H1 (cell line): ENCODE data around the gene LRCH3. TPM values are rescaled to one million over a fixed set of nuclear protein-coding genes. Genes with fewer than 3 reads are reported as not detected.

ENCODE experiments used
- CTCF ChIA-PET: fragments of 300-600 bp; sonication (Branson Sonifier 250); formaldehyde crosslinking; loops from one replicate; lab custom pipeline; 2021; ENCODE audit not compliant: partially characterized antibody; lab: Charles Lee
- POLR2A ChIA-PET: fragments of 300-600 bp; sonication (Branson Sonifier 250); formaldehyde crosslinking; loops from one replicate; lab custom pipeline; 2021; ENCODE audit warnings: inconsistent platforms; ENCODE audit not compliant: partially characterized antibody; lab: Charles Lee
- DNase-seq, 2 experiments: peaks; one replicate each; pipeline versions ENCODE4 v3.0.0 to v3.0.0-alpha.2; 2010 to 2022; ENCODE audit warnings: low spot score in 2 of 2, low read depth in 1 of 2, mixed read lengths in 1 of 2
- FAIRE-seq: peaks from 2 replicates; lab custom pipeline; 2011; peaks lifted over from hg19 to GRCh38; lab: Jason Lieb, UNC
- H2AFZ ChIP-seq: 2 replicates; pipeline ENCODE4 v1.8.1; 2012; ENCODE audit warnings: low read length, inconsistent platforms
- H2AK5ac ChIP-seq: 2 replicates; pipeline ENCODE4 v1.6.1; 2013; ENCODE audit warnings: low read depth, low read length
- H2BK120ac ChIP-seq: replicated peaks from 2 replicates; pipeline ENCODE3; 2013; ENCODE audit warnings: low read depth, low read length, inconsistent platforms
- H2BK12ac ChIP-seq: 2 replicates; pipeline ENCODE4 v1.6.1; 2013; ENCODE audit warnings: low read depth, low read length
- H2BK15ac ChIP-seq: 2 replicates; pipeline ENCODE4 v1.6.1; 2013; ENCODE audit warnings: low read length
- H2BK20ac ChIP-seq: 2 replicates; pipeline ENCODE4 v1.6.1; 2013; ENCODE audit warnings: low read length
- H2BK5ac ChIP-seq: 2 replicates; pipeline ENCODE4 v1.6.1; 2013; ENCODE audit warnings: low read depth, low read length
- H3K14ac ChIP-seq: 2 replicates; pipeline ENCODE4 v1.6.1; 2013; ENCODE audit warnings: inconsistent platforms; ENCODE audit not compliant: insufficient read length
- H3K18ac ChIP-seq: 2 replicates; pipeline ENCODE4 v1.6.1; 2013; ENCODE audit warnings: low read length; ENCODE audit errors: extremely low read depth
- H3K23ac ChIP-seq: 2 replicates; pipeline ENCODE4 v1.6.1; 2013; ENCODE audit warnings: inconsistent platforms; ENCODE audit not compliant: insufficient read length
- H3K23me2 ChIP-seq: 2 replicates; pipeline ENCODE4 v1.6.1; 2013; ENCODE audit warnings: low read depth, low read length
- H3K27ac ChIP-seq: 2 replicates; pipeline ENCODE4 v1.6.1; 2011; ENCODE audit warnings: low read depth, low read length, inconsistent platforms
- H3K27me3 ChIP-seq, 4 experiments: replicated peaks in 1 of 4; 1 replicate in 1 of 4; 2 replicates in 3 of 4; pipeline versions ENCODE4 v1.6.1 to v1.8.1; 2011 to 2013; ENCODE audit warnings: low read length in 3 of 4, mild to moderate bottlenecking in 3 of 4, inconsistent platforms in 2 of 4, mixed read lengths in 2 of 4, moderate library complexity in 1 of 4; ENCODE audit not compliant: control insufficient read depth in 3 of 4, insufficient read depth in 3 of 4; ENCODE audit errors: extremely low read depth in 1 of 4
- H3K36me3 ChIP-seq, 4 experiments: 2 replicates each; pipeline versions ENCODE4 v1.6.1 to v1.8.1; 2011 to 2013; ENCODE audit warnings: mild to moderate bottlenecking in 4 of 4, low read length in 3 of 4, moderate library complexity in 2 of 4, control low read depth in 1 of 4, inconsistent platforms in 1 of 4; ENCODE audit not compliant: insufficient read depth in 4 of 4, control insufficient read depth in 2 of 4
- H3K4ac ChIP-seq: replicated peaks from 2 replicates; pipeline ENCODE3; 2013; ENCODE audit warnings: low read length, low read depth, mixed read lengths, inconsistent platforms; ENCODE audit not compliant: insufficient read length
- H3K4me1 ChIP-seq, 4 experiments: replicated peaks in 1 of 4; 1 replicate in 1 of 4; 2 replicates in 3 of 4; pipeline versions ENCODE4 v1.6.1 to v1.8.1; 2011 to 2013; ENCODE audit warnings: low read length in 3 of 4, inconsistent platforms in 2 of 4, mixed read lengths in 1 of 4; ENCODE audit not compliant: insufficient read depth in 4 of 4, control insufficient read depth in 3 of 4
- H3K4me2 ChIP-seq, 2 experiments: 2 replicates each; pipeline versions ENCODE4 v1.6.1 to v1.8.1; 2011 to 2013; ENCODE audit warnings: low read depth in 2 of 2, low read length in 2 of 2, control low read depth in 1 of 2, inconsistent platforms in 1 of 2, mild to moderate bottlenecking in 1 of 2; ENCODE audit not compliant: insufficient read depth in 1 of 2
- H3K4me3 ChIP-seq, 4 experiments: fragments of 200-600, 300-600 bp in 1 of 4; sonication (generic), shearing (Covaris generic), sonication (Bioruptor Twin) in 1 of 4; 2 replicates each; pipeline versions ENCODE4 v1.5.1 to v1.8.1; 2011 to 2016; ENCODE audit warnings: low read length in 4 of 4, low read depth in 3 of 4, control low read depth in 2 of 4, inconsistent platforms in 2 of 4, mild to moderate bottlenecking in 2 of 4, mixed read lengths in 1 of 4, moderate library complexity in 1 of 4; ENCODE audit not compliant: insufficient read depth in 2 of 4; ENCODE audit errors: extremely low read depth in 1 of 4
- H3K56ac ChIP-seq: replicated peaks from 2 replicates; pipeline ENCODE3; 2013; ENCODE audit warnings: low read depth, mild to moderate bottlenecking, mixed read lengths, low read length, inconsistent platforms; ENCODE audit not compliant: insufficient read length
- H3K79me1 ChIP-seq: 2 replicates; pipeline ENCODE4 v1.6.1; 2013; ENCODE audit warnings: low read depth, low read length, control low read depth
- H3K79me2 ChIP-seq, 2 experiments: 2 replicates each; pipeline versions ENCODE4 v1.6.1 to v1.8.1; 2012 to 2013; ENCODE audit warnings: low read length in 2 of 2, mild to moderate bottlenecking in 2 of 2, inconsistent platforms in 1 of 2; ENCODE audit not compliant: insufficient read depth in 2 of 2, control insufficient read depth in 1 of 2
- H3K9ac ChIP-seq, 4 experiments: replicated peaks in 1 of 4; 1 replicate in 1 of 4; 2 replicates in 3 of 4; pipeline versions ENCODE4 v1.6.1 to v1.8.1; 2011 to 2013; ENCODE audit warnings: low read depth in 3 of 4, low read length in 3 of 4, control low read depth in 2 of 4, mild to moderate bottlenecking in 2 of 4, moderate library complexity in 2 of 4, inconsistent platforms in 1 of 4; ENCODE audit errors: extremely low read depth in 1 of 4
- H3K9me3 ChIP-seq, 2 experiments: 2 replicates each; pipeline versions ENCODE4 v1.6.1 to v1.8.1; 2012 to 2013; ENCODE audit warnings: mild to moderate bottlenecking in 2 of 2, moderate library complexity in 2 of 2, control low read depth in 1 of 2, inconsistent platforms in 1 of 2, low read depth in 1 of 2, low read length in 1 of 2, mixed read lengths in 1 of 2; ENCODE audit not compliant: insufficient read depth in 2 of 2
- H4K20me1 ChIP-seq, 2 experiments: replicated peaks in 1 of 2; 2 replicates each; pipeline versions ENCODE3 to v1.8.1; 2011 to 2013; ENCODE audit warnings: inconsistent platforms in 2 of 2, low read length in 2 of 2, mild to moderate bottlenecking in 1 of 2; ENCODE audit not compliant: insufficient read depth in 2 of 2, control insufficient read depth in 1 of 2
- H4K5ac ChIP-seq: 2 replicates; pipeline ENCODE4 v1.6.1; 2013; ENCODE audit warnings: low read length, low read depth, mixed read lengths, inconsistent platforms; ENCODE audit not compliant: insufficient read length
- H4K8ac ChIP-seq: 2 replicates; pipeline ENCODE4 v1.8.0; 2013; ENCODE audit warnings: mild to moderate bottlenecking, moderate library complexity, low read length, inconsistent platforms; ENCODE audit not compliant: insufficient read depth; ENCODE audit errors: extremely low read depth
- H4K91ac ChIP-seq: replicated peaks from 2 replicates; pipeline ENCODE3; 2013; ENCODE audit warnings: low read length, mixed read lengths, inconsistent platforms; ENCODE audit not compliant: insufficient read length
- GABPA ChIP-seq: IDR thresholded peaks from 2 replicates; pipeline ENCODE4 v1.6.1; 2011; ENCODE audit warnings: mild to moderate bottlenecking, low read length, moderate library complexity, borderline replicate concordance; ENCODE audit not compliant: insufficient read depth
- KDM5A ChIP-seq: fragments of 200-600 bp; IDR thresholded peaks from 2 replicates; pipeline ENCODE4 v1.7.1; 2012; ENCODE audit warnings: mild to moderate bottlenecking, low read length, inconsistent platforms, mixed read lengths
- NANOG ChIP-seq: IDR thresholded peaks from 2 replicates; pipeline ENCODE4 v1.6.1; 2011; ENCODE audit warnings: low read length, low read depth, mild to moderate bottlenecking, inconsistent platforms; ENCODE audit not compliant: insufficient read depth, poor library complexity, severe bottlenecking
- POU5F1 ChIP-seq: IDR thresholded peaks from 2 replicates; pipeline ENCODE4 v1.6.1; 2011; ENCODE audit warnings: low read depth, mild to moderate bottlenecking, low read length, moderate library complexity
- RNF2 ChIP-seq: fragments of 200-900, 300-1000 bp; sonication (generic); IDR thresholded peaks from 2 replicates; pipeline ENCODE4 v1.7.1; 2016; ENCODE audit warnings: borderline replicate concordance, low read depth, mild to moderate bottlenecking, antibody characterized with exemption, low read length; ENCODE audit not compliant: poor library complexity, severe bottlenecking; ENCODE audit errors: missing control alignments
- SAP30 ChIP-seq: fragments of 300-600 bp; sonication (generic); IDR thresholded peaks from 2 replicates; pipeline ENCODE4 v1.7.1; 2012; ENCODE audit warnings: low read length, moderate library complexity, mild to moderate bottlenecking, inconsistent platforms; ENCODE audit not compliant: insufficient read depth, insufficient replicate concordance
- WGBS, 2 experiments: shearing (Covaris generic) in 1 of 2; methylation state at CpG; one replicate each; pipeline versions ENCODE4 v1.1.6 to v1.1.7; 2013 to 2015; ENCODE audit warnings: low lambda C conversion rate in 2 of 2, mixed read lengths in 2 of 2, inconsistent platforms in 1 of 2, low coverage in 1 of 2, missing lambda C conversion rate in 1 of 2; ENCODE audit not compliant: insufficient replicate concordance in 2 of 2, insufficient coverage in 1 of 2, insufficient read length in 1 of 2; ENCODE audit errors: extremely low coverage in 1 of 2, missing lambda C conversion rate in 1 of 2; 5-methylcytosine and 5-hydroxymethylcytosine counted together
- polyA plus RNA-seq, 7 experiments: library from polyadenylated mRNA; depleted of rRNA in 3 of 7; stranded (reverse) in 5 of 7; unstranded in 2 of 7; fragments of >200 nt in 5 of 7; fragments of 200-250 nt in 2 of 7; gene quantifications; 1 replicate in 5 of 7; 2 replicates in 1 of 7; 4 replicates in 1 of 7; pipeline versions ENCODE4 v1.2.1 to v1.2.3, GENCODE V29; 2011 to 2013; ENCODE audit warnings: missing spikeins in 2 of 7, mixed read lengths in 2 of 7
- total RNA-seq: library from RNA; stranded (reverse); fragmentation: NEBNext Ultra II Directional; extraction: Animal tissue kit (Norgen Biotek cat#: 25700); gene quantifications from 2 replicates; pipeline ENCODE4 v1.2.1, GENCODE V29; 2021
- TF ChIP-seq, protein P1 (sequence below): IDR thresholded peaks from 2 replicates; pipeline ENCODE4 v1.6.1; 2012; ENCODE audit warnings: inconsistent platforms
- TF ChIP-seq, protein P2 (sequence below): IDR thresholded peaks from 2 replicates; pipeline ENCODE4 v1.6.1; 2011; ENCODE audit warnings: low read length, improper control_type of control experiment

The LRCH3 gene
- total and polyA plus RNA-seq, 2 of the 8 experiments (the other 6 are each of a cell fraction or from before 2014, with no cell fraction given) = 58.4 to 66.0 TPM

DNA sequence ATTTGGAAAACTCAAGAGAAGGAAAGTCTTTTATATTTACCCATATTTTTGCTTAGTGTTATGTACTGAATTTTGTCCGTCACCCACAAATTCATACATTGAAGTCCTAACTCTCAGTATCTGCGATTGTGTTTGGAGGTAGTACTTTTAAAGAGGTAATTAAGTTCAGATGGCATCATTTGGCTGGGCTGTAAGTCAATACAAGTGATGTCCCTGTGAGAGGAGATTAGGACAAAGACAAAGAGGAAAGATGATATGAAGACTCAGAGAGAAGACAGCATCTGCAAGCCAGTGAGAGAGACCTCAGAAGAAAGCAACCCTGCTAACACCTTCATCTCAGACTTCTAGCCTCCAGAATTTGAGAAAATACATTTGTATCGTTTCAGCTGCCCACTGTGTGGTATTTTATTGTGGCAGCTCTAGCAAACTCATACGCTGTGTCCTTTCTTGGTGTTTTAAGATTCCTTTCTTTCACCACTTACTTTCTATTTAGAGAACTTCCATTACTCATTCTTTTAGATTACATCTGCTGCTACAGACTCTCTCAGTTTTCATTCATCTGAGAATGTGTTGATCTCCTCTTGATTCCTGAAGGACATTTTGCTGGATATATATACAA is 17.0 kb downstream of the LRCH3 start:
- Histone ChIP-seq H3K4me2 (no peak overlapping the region), H3K4me3 (no peak overlapping the region), H4K91ac (no peak overlapping the region), H4K20me1 (peaks cover 0 to 3% of the 10 kb centered on the region in 2 experiments), H3K79me1 (peaks cover 8% of the 10 kb centered on the region), H3K18ac (no peak overlapping the region), H3K4ac (no peak overlapping the region), H3K79me2 (peaks cover 0 to 88% of the 10 kb centered on the region in 2 experiments; a peak in 2 of 4 replicates), H2BK120ac (no peak overlapping the region), H3K9ac (no peak overlapping the region), H3K23me2 (no peaks in the 10 kb centered on the region), H4K8ac (no peak overlapping the region), H2BK15ac (no peak overlapping the region), H2BK12ac (no peak overlapping the region), H2AFZ (no peak overlapping the region), H3K9me3 (no peaks in the 10 kb centered on the region), H3K14ac (no peak overlapping the region), H2BK20ac (no peak overlapping the region), H3K27ac (no peak overlapping the region), H3K27me3 (no peaks in the 10 kb centered on the region), H2AK5ac (no peak overlapping the region), H3K23ac (no peak overlapping the region), H3K36me3 (no peaks in the 10 kb centered on the region; a peak in 1 of 8 replicates), H3K56ac (no peak overlapping the region), H3K4me1 (no peaks in the 10 kb centered on the region), H4K5ac (no peak overlapping the region), H2BK5ac (no peak overlapping the region)
- POLR2A ChIA-PET = no interaction called here
- CTCF ChIA-PET = interaction anchor here (1.2 kb wide), 1 partner anchor 18 kb away, joined by 3 read pairs; no protein-coding TSS in a partner anchor
- DNase-seq (no peak), FAIRE-seq (no peak)
- 92% methylated on average over 4 of the region's 4 CpGs; no CpG with 5 or more reads in 1 of the 2 experiments for WGBS, 2 experiments
- TF ChIP-seq, protein P1, sequence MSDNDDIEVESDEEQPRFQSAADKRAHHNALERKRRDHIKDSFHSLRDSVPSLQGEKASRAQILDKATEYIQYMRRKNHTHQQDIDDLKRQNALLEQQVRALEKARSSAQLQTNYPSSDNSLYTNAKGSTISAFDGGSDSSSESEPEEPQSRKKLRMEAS = no peak
- TF ChIP-seq POU5F1 (no peak), SAP30 (no peak), RNF2 (no peak), KDM5A (no peak), NANOG (no peak), GABPA (no peak)
- TF ChIP-seq, protein P2, sequence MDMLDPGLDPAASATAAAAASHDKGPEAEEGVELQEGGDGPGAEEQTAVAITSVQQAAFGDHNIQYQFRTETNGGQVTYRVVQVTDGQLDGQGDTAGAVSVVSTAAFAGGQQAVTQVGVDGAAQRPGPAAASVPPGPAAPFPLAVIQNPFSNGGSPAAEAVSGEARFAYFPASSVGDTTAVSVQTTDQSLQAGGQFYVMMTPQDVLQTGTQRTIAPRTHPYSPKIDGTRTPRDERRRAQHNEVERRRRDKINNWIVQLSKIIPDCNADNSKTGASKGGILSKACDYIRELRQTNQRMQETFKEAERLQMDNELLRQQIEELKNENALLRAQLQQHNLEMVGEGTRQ = no peak
